ENCODE data around the gene SBSN.

Gene SBSN

GRCh38 chr19:35528218-35529038 lies at the start of gene SBSN:
SBSN (minus strand) TSS chr19:35528311; CDS start chr19:35528281, 30 bp downstream.
- FAIRE-seq = no peak

GRCh38 chr19:35571406-35571965 lies 43.4 kb upstream of the SBSN start:
- no peak for FAIRE-seq

- FAIRE-seq = no peak
These were observed 41.2 kb upstream of the SBSN start for GRCh38 chr19:35569281-35569781.

- FAIRE-seq = no peak
These were observed 38.6 kb upstream of the SBSN start for GRCh38 chr19:35566738-35567137.

- no peak for FAIRE-seq
These were observed 37.1 kb upstream of the SBSN start for GRCh38 chr19:35565016-35565856.

- FAIRE-seq = no peak
These were observed 35.2 kb upstream of the SBSN start, which contains the start of gene ATP4A for GRCh38 chr19:35563207-35563829. ATP4A (minus strand) TSS chr19:35563658; CDS start chr19:35563629, 29 bp downstream.

GRCh38 chr19:35562776-35563175 lies 34.7 kb upstream of the SBSN start:
- no peak for FAIRE-seq

- no peak for FAIRE-seq
These were observed 34.2 kb upstream of the SBSN start for GRCh38 chr19:35562336-35562735.

GRCh38 chr19:35561436-35561835 lies 33.3 kb upstream of the SBSN start:
- FAIRE-seq = no peak

- FAIRE-seq = no peak
These were observed 32.6 kb upstream of the SBSN start for GRCh38 chr19:35560677-35561076.

GRCh38 chr19:35560271-35560670 lies 32.2 kb upstream of the SBSN start:
- FAIRE-seq = no peak

GRCh38 chr19:35559781-35560180 lies 31.7 kb upstream of the SBSN start:
- FAIRE-seq = no peak

- FAIRE-seq = no peak
These were observed 31.2 kb upstream of the SBSN start for GRCh38 chr19:35559281-35559659.

GRCh38 chr19:35558400-35559280 lies 30.5 kb upstream of the SBSN start:
- no peak for FAIRE-seq

GRCh38 chr19:35557539-35558399 lies 29.7 kb upstream of the SBSN start:
- no peak for FAIRE-seq

- FAIRE-seq = no peak
These were observed 28.9 kb upstream of the SBSN start for GRCh38 chr19:35556846-35557538.

- no peak for FAIRE-seq
These were observed 28.0 kb upstream of the SBSN start for GRCh38 chr19:35556025-35556590.

GRCh38 chr19:35555301-35556005 lies 27.3 kb upstream of the SBSN start:
- no peak for FAIRE-seq

- FAIRE-seq = no peak
These were observed 26.0 kb upstream of the SBSN start for GRCh38 chr19:35554076-35554475.
